ENCODE data around the gene EPHB6. TPM values are rescaled to one million over a fixed set of nuclear protein-coding genes. Genes with fewer than 3 reads are reported as not detected.

The EPHB6 gene
- total RNA-seq, result 1 to 10 TPM; 5.7 to 7.0 TPM

- Mint-ChIP-seq H3K27ac (peak within 1 kb of the TSS; percentile 57), H3K36me3 (ENCODE audit: low read depth) (peaks cover 2% of the 10 kb centered on the region), H3K4me1 (peaks cover 4% of the 10 kb centered on the region), H3K9me3 (no peaks in the 10 kb centered on the region), H3K27me3 (peaks cover 19% of the 10 kb centered on the region), H3K4me3 (peak within 1 kb of the TSS; percentile 91)
- peak; percentile 61 for DNase-seq
- ChIA-PET POLR2A (interaction anchor here (1.7 kb wide), 1 partner anchor 46 kb away, joined by 9 read pairs; no protein-coding TSS in a partner anchor), CTCF (interaction anchor here (0.8 to 1.7 kb wide), 17 partner anchors 13 to 531 kb away, joined by 3 to 9 read pairs (median 4); no protein-coding TSS in a partner anchor)
Measured at GRCh38 chr7:142854372-142855113, at the start of gene EPHB6. Gene EPHB6, plus strand, starts transcription at chr7:142855076. Its CDS starts 8,152 bp downstream, at chr7:142863228.

DNA sequence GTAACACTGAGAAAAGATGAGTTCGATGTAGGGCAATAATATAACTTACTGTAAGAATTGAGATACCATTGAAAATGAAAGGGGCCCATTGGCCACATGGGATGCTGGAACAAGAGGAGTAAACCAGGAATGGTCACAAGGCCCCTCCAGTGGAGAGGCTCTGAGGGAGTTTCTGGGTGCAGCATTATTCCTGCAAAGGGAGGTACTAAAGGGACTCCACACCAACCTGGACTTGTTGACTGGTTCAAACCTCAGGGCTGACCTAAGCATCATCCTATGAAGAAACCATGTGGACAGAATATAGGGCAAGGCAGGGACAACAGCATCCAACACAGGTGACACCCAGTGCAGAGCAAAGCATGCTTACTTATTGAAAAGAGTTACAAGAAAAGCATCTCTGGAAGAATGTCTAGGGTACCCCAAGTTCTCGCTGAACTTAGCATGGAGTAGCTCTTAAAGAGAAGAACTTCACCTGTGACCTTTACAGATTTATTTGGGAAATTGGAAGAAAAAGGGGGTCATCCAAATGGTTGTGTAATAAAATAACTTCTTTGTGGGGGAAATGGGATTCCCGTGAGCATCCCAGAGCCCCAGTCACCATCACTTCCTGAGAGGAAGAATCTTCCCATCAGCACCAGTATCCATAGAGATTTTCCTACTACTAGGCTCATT, 49.4 kb upstream of the EPHB6 start:
- Mint-ChIP-seq H3K27me3 (no peaks in the 10 kb centered on the region), H3K4me1 (peaks cover 96% of the 10 kb centered on the region), H3K36me3 (ENCODE audit: low read depth) (peaks cover 56% of the 10 kb centered on the region), H3K4me3 (no peak overlapping the region), H3K9me3 (no peaks in the 10 kb centered on the region), H3K27ac (peak overlapping the region; percentile 89)
- DNase-seq, result no peak
- ChIA-PET POLR2A (interaction anchor here (0.8 to 25.8 kb wide), 5 partner anchors 13 to 270 kb away, joined by 4 to 2273 read pairs (median 25); no protein-coding TSS in a partner anchor), CTCF (interaction anchor here (0.7 to 10.1 kb wide), 4 partner anchors 8 to 327 kb away, joined by 3 to 300 read pairs (median 4); no protein-coding TSS in a partner anchor)

GRCh38 chr7:142806022-142806356, 48.9 kb upstream of the EPHB6 start:
- no peaks in the 10 kb centered on the region for H3K9me3 Mint-ChIP-seq
- H3K27me3 Mint-ChIP-seq, result no peaks in the 10 kb centered on the region
- no peak overlapping the region for H3K4me3 Mint-ChIP-seq
- H3K4me1 Mint-ChIP-seq, result peaks cover 95% of the 10 kb centered on the region
- ChIA-PET CTCF (interaction anchor here (1.5 to 10.1 kb wide), 3 partner anchors 8 to 327 kb away, joined by 4 to 300 read pairs (median 4); no protein-coding TSS in a partner anchor), POLR2A (interaction anchor here (0.8 to 25.8 kb wide), 4 partner anchors 14 to 271 kb away, joined by 4 to 2273 read pairs (median 29); no protein-coding TSS in a partner anchor)
- H3K27ac Mint-ChIP-seq, result peak overlapping the region; percentile 89
- H3K36me3 Mint-ChIP-seq (ENCODE audit: low read depth), result peaks cover 51% of the 10 kb centered on the region
- DNase-seq, result no peak

- H3K27me3 Mint-ChIP-seq, result no peaks in the 10 kb centered on the region
- H3K4me1 Mint-ChIP-seq, result peaks cover 96% of the 10 kb centered on the region
- no peak for DNase-seq
- H3K36me3 Mint-ChIP-seq (ENCODE audit: low read depth), result peaks cover 41% of the 10 kb centered on the region
- peak overlapping the region; percentile 89 for H3K27ac Mint-ChIP-seq
- H3K4me3 Mint-ChIP-seq, result peak overlapping the region; percentile 70
- H3K9me3 Mint-ChIP-seq, result no peaks in the 10 kb centered on the region
- POLR2A ChIA-PET, result interaction anchor here (1.0 to 25.8 kb wide), 15 partner anchors 15 to 1248 kb away, joined by 3 to 2273 read pairs (median 8); partner anchors contain the start of gene CASP2
- CTCF ChIA-PET, result interaction anchor here (1.9 to 10.1 kb wide), 6 partner anchors 9 to 328 kb away, joined by 4 to 300 read pairs (median 7); partner anchors contain the start of gene EPHB6
Measured at GRCh38 chr7:142806957-142807356, 47.9 kb upstream of the EPHB6 start.

DNA sequence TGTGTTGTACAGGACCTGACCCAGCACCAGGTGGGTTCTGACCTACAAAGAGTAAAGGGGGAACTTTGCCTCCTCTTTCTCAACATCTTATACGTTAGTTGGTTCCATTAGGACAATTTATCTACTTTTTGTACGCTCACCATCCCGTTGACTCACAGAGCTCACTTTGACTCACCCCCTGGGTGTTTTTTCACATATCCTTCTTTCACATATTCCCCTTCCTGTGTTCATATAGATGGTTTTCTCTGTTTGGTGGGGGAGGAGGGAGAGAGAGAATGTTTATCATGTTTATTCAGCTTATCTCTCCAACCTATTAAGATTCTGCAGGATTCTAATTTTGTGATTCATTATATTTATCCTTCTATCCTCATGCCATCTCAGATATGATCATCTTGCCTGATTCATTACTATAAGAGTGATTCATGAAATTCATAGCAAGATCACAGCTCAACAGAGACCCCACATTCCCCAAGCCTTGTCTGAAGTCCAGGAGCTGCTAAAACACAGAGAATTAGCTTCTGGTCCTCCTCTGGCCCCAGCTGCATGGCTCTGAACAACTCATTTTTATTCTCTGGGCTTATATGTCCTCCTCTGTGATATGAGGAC, 46.9 kb upstream of the EPHB6 start:
- Mint-ChIP-seq H3K27me3 (no peaks in the 10 kb centered on the region), H3K4me3 (peak overlapping the region; percentile 70), H3K9me3 (no peaks in the 10 kb centered on the region), H3K4me1 (peaks cover 96% of the 10 kb centered on the region), H3K27ac (peak overlapping the region; percentile 89), H3K36me3 (ENCODE audit: low read depth) (peaks cover 31% of the 10 kb centered on the region)
- peak; percentile 62 for DNase-seq
- ChIA-PET CTCF (interaction anchor here (0.9 to 10.1 kb wide), 20 partner anchors 10 to 572 kb away, joined by 3 to 300 read pairs (median 6); partner anchors contain the start of gene EPHB6), POLR2A (interaction anchor here (0.5 to 25.8 kb wide), 50 partner anchors 10 to 1884 kb away, joined by 3 to 2273 read pairs (median 4); partner anchors contain the start of genes CASP2 and EPHB6)

GRCh38 chr7:142808461-142808801, 46.4 kb upstream of the EPHB6 start:
- no peaks in the 10 kb centered on the region for H3K9me3 Mint-ChIP-seq
- peaks cover 26% of the 10 kb centered on the region for H3K36me3 Mint-ChIP-seq (ENCODE audit: low read depth)
- H3K27me3 Mint-ChIP-seq, result no peaks in the 10 kb centered on the region
- H3K27ac Mint-ChIP-seq, result peak overlapping the region; percentile 89
- peak overlapping the region; percentile 70 for H3K4me3 Mint-ChIP-seq
- H3K4me1 Mint-ChIP-seq, result peaks cover 96% of the 10 kb centered on the region
- no peak for DNase-seq
- CTCF ChIA-PET, result interaction anchor here (0.9 to 10.1 kb wide), 21 partner anchors 9 to 572 kb away, joined by 3 to 300 read pairs (median 6); partner anchors contain the start of gene EPHB6
- POLR2A ChIA-PET, result interaction anchor here (0.5 to 25.8 kb wide), 50 partner anchors 10 to 1884 kb away, joined by 3 to 2273 read pairs (median 4); partner anchors contain the start of genes CASP2 and EPHB6

DNA sequence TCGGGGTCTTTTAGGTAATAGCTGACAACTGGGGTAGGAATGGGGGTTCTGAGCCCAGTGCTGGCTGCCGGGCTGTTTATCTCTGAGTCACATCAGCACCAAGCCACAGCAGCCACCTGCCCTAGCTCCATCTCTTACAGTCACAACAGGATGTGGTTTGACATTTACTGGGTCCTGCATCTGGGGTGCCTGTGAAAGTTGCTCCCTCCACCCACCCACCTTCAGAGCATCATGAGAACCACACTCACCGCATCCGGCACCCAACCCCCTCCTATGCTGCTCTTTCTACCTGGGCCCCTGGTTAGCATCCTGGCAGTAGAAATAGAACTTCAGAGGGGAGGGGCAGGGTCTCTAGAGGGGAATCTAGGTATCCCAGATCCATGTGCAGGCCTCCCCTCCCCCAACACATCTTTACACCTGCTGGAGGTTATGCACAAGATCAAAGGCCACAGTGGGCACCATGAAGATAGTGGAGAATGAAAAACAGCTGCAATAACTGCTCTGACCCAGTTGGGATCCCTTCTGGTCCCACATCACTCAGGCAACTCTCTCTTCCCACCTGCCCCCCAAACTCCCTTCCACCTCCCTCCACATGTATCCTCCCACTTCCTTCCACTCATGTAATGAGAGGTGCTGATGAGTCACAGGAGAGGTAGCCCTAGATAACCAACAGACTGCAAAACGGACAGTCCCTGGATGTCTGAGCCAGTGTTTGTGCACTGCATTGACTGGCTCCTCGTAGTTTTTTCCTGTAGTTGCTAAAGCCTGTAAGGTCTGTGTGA, 45.9 kb upstream of the EPHB6 start:
- Mint-ChIP-seq H3K4me3 (peak overlapping the region; percentile 70), H3K27ac (peak overlapping the region; percentile 89), H3K4me1 (peaks cover 94% of the 10 kb centered on the region), H3K36me3 (ENCODE audit: low read depth) (peaks cover 21% of the 10 kb centered on the region), H3K27me3 (no peaks in the 10 kb centered on the region), H3K9me3 (no peaks in the 10 kb centered on the region)
- ChIA-PET POLR2A (interaction anchor here (0.5 to 25.8 kb wide), 48 partner anchors 9 to 571 kb away, joined by 3 to 2273 read pairs (median 5); partner anchors contain the start of genes CASP2 and EPHB6), CTCF (interaction anchor here (0.9 to 10.1 kb wide), 29 partner anchors 9 to 571 kb away, joined by 3 to 300 read pairs (median 6); partner anchors contain the start of gene EPHB6)
- DNase-seq, result peak; percentile 97

- Mint-ChIP-seq H3K9me3 (no peaks in the 10 kb centered on the region), H3K27ac (peak overlapping the region; percentile 89), H3K4me1 (peaks cover 87% of the 10 kb centered on the region), H3K27me3 (no peaks in the 10 kb centered on the region), H3K4me3 (peak overlapping the region; percentile 70), H3K36me3 (ENCODE audit: low read depth) (peaks cover 14% of the 10 kb centered on the region)
- ChIA-PET CTCF (interaction anchor here (0.9 to 10.1 kb wide), 22 partner anchors 8 to 833 kb away, joined by 3 to 300 read pairs (median 8); no protein-coding TSS in a partner anchor), POLR2A (interaction anchor here (0.9 to 25.8 kb wide), 28 partner anchors 9 to 570 kb away, joined by 3 to 2273 read pairs (median 6); partner anchors contain the start of gene EPHB6)
- DNase-seq, result no peak
Measured at GRCh38 chr7:142809671-142810070, 45.2 kb upstream of the EPHB6 start.

DNA sequence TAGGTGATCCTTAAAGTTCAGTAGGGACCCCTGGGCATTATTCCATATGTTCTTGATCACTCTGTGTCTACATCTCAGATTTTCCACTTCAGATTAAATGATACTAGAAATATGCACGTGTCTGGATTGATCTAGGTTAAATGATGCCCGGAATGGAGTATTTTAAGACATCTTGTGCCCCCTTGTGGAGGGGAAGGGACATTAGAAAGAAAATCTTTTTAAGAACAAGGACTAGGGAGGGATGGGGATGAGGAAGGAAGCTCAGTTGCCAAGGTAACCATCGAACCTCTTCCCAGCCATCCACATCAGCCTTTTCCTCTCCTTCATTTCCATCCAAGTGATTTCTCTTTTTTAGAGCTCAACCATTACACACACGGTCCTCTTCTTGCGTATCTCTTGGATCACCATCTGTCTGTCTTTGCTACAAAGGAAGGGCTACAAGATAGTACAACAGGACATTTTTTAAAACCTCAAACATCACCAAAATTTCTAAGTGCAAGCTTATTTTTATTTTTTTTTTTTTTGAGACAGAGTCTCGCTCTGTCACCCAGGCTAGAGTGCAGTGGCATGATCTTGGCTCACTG, 43.6 kb upstream of the EPHB6 start:
- DNase-seq, result no peak

GRCh38 chr7:142812437-142813215, 42.2 kb upstream of the EPHB6 start:
- peaks cover 59% of the 10 kb centered on the region for H3K4me1 Mint-ChIP-seq
- H3K4me3 Mint-ChIP-seq, result peak overlapping the region; percentile 25
- H3K27me3 Mint-ChIP-seq, result peaks cover 3% of the 10 kb centered on the region
- peak overlapping the region; percentile 79 for H3K27ac Mint-ChIP-seq
- no peaks in the 10 kb centered on the region for H3K36me3 Mint-ChIP-seq (ENCODE audit: low read depth)
- no peaks in the 10 kb centered on the region for H3K9me3 Mint-ChIP-seq
- ChIA-PET POLR2A (interaction anchor here (0.6 to 25.8 kb wide), 4 partner anchors 8 to 180 kb away, joined by 3 to 2273 read pairs (median 5); no protein-coding TSS in a partner anchor), CTCF (interaction anchor here (0.5 to 10.1 kb wide), 20 partner anchors 15 to 508 kb away, joined by 3 to 300 read pairs (median 10); no protein-coding TSS in a partner anchor)
- no peak for DNase-seq

More for the DNA sequence above, 43.6 kb upstream of the EPHB6 start:
- ChIA-PET CTCF (interaction anchor here (0.6 to 10.1 kb wide), 47 partner anchors 7 to 835 kb away, joined by 3 to 300 read pairs (median 6); partner anchors contain the start of gene EPHB6), POLR2A (interaction anchor here (0.7 to 25.8 kb wide), 17 partner anchors 9 to 568 kb away, joined by 3 to 2273 read pairs (median 4); no protein-coding TSS in a partner anchor)
- Mint-ChIP-seq H3K27me3 (peaks cover 3% of the 10 kb centered on the region), H3K36me3 (ENCODE audit: low read depth) (peaks cover 4% of the 10 kb centered on the region), H3K4me1 (peaks cover 71% of the 10 kb centered on the region), H3K9me3 (no peaks in the 10 kb centered on the region), H3K4me3 (no peak overlapping the region), H3K27ac (peak overlapping the region; percentile 79)

All from activated CD4-positive, alpha-beta memory T cell treated with anti-CD3 and anti-CD28 coated beads, Interleukin-2, amount 10 ng/mL, durations not matched to agents 7 days and 5 days (primary cell).